ENCODE results near the gene CELF5. TPM values are rescaled to one million over a fixed set of nuclear protein-coding genes. Genes with fewer than 3 reads are reported as not detected.

Gene CELF5
- total and polyA plus RNA-seq, 2 experiments from 2014 or later, result 1.1 TPM; not detected in 1

GRCh38 chr19:3266792-3267514, 42.5 kb downstream of the CELF5 start:
- H3K9ac ChIP-seq, result no peak overlapping the region
- H3K9me2 ChIP-seq (ENCODE audit: insufficient read depth), result no peaks in the 10 kb centered on the region
- no peaks in the 10 kb centered on the region for H4K20me1 ChIP-seq (ENCODE audit: insufficient read depth)
- H3K27ac ChIP-seq, result no peak overlapping the region
- H2AFZ ChIP-seq, result no peak overlapping the region
- no peaks in the 10 kb centered on the region for H3K9me3 ChIP-seq (ENCODE audit: low read depth)
- DNase-seq, result no peak
- peaks cover 45% of the 10 kb centered on the region for H3K27me3 ChIP-seq (replicated peaks; ENCODE audit: insufficient read depth)
- no peak for TF ChIP-seq EZH2phosphoT487 (IDR thresholded peaks at IDR 0.05; ENCODE audit: insufficient read depth, low read depth)
- no peak for TF ChIP-seq EZH2 (IDR thresholded peaks at IDR 0.05; ENCODE audit: insufficient read depth, poor library complexity, severe bottlenecking)
- H3F3A ChIP-seq (ENCODE audit: insufficient read depth), result no peaks in the 10 kb centered on the region
- H3K4me2 ChIP-seq (ENCODE audit: unreplicated experiment), result no peak overlapping the region
- 19 to 20% methylated on average over 27 to 29 of the region's 30 CpGs for WGBS, 2 experiments (ENCODE audit: low coverage in 1 of 2, low lambda C conversion rate in 2 of 2, missing lambda C conversion rate in 2 of 2)
- H3K79me2 ChIP-seq (ENCODE audit: insufficient read depth), result no peaks in the 10 kb centered on the region
- in situ Hi-C loops (cut with MboI), result no loop called here
- H3K4me1 ChIP-seq (ENCODE audit: insufficient read depth), result no peaks in the 10 kb centered on the region
- no peak overlapping the region for H3K4me3 ChIP-seq
- H3K36me3 ChIP-seq (ENCODE audit: low read depth), result no peaks in the 10 kb centered on the region

DNA sequence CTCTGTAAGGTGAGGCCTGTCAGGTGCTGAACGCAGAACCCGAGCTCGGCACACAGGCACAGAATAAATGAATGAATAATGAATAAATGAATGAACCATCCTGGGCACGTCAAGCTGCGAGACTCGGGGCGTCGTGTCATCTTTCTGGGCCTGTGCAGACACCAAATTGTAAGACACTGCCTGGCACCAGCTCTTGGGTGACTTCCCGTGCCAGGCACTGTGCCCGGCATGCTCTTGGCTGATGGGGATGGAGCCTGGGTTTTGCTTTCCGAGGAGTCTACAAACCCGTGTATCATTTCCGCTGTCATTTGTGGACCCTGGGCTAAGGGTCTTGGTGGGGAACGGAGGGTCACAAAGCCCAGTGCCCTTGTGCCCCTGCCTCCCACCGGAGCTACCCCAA, 43.9 kb downstream of the CELF5 start:
- no peak for DNase-seq
- 28 to 30% methylated on average over 15 of the region's 15 CpGs for WGBS, 2 experiments (ENCODE audit: low coverage in 1 of 2, low lambda C conversion rate in 2 of 2, missing lambda C conversion rate in 2 of 2)
- no peaks in the 10 kb centered on the region for H3K9me3 ChIP-seq (ENCODE audit: low read depth)
- H3K9ac ChIP-seq, result no peak overlapping the region
- H3K27me3 ChIP-seq (replicated peaks; ENCODE audit: insufficient read depth), result peaks cover 49% of the 10 kb centered on the region
- no peak overlapping the region for H3K4me2 ChIP-seq (ENCODE audit: unreplicated experiment)
- H3K4me3 ChIP-seq, result no peak overlapping the region
- H3K9me2 ChIP-seq (ENCODE audit: insufficient read depth), result no peaks in the 10 kb centered on the region
- in situ Hi-C loops (cut with MboI), result no loop called here
- TF ChIP-seq EZH2phosphoT487 (IDR thresholded peaks at IDR 0.05; ENCODE audit: insufficient read depth, low read depth) (no peak), EZH2 (IDR thresholded peaks at IDR 0.05; ENCODE audit: insufficient read depth, poor library complexity, severe bottlenecking) (no peak)
- H4K20me1 ChIP-seq (ENCODE audit: insufficient read depth), result no peaks in the 10 kb centered on the region
- H3K79me2 ChIP-seq (ENCODE audit: insufficient read depth), result no peaks in the 10 kb centered on the region
- no peak overlapping the region for H3K27ac ChIP-seq
- H3F3A ChIP-seq (ENCODE audit: insufficient read depth), result no peaks in the 10 kb centered on the region
- H3K36me3 ChIP-seq (ENCODE audit: low read depth), result no peaks in the 10 kb centered on the region
- H2AFZ ChIP-seq, result no peak overlapping the region
- no peaks in the 10 kb centered on the region for H3K4me1 ChIP-seq (ENCODE audit: insufficient read depth)

- WGBS, 2 experiments (ENCODE audit: low coverage in 1 of 2, low lambda C conversion rate in 2 of 2, missing lambda C conversion rate in 2 of 2), result 35 to 42% methylated on average over 5 to 6 of the region's 6 CpGs
- TF ChIP-seq EZH2 (IDR thresholded peaks at IDR 0.05; ENCODE audit: insufficient read depth, poor library complexity, severe bottlenecking), result no peak
- no peak for TF ChIP-seq EZH2phosphoT487 (IDR thresholded peaks at IDR 0.05; ENCODE audit: insufficient read depth, low read depth)
- Histone ChIP-seq H2AFZ (no peak overlapping the region), H3K4me2 (ENCODE audit: unreplicated experiment) (no peak overlapping the region), H3K4me1 (ENCODE audit: insufficient read depth) (no peaks in the 10 kb centered on the region), H3K36me3 (ENCODE audit: low read depth) (no peaks in the 10 kb centered on the region), H3K79me2 (ENCODE audit: insufficient read depth) (no peaks in the 10 kb centered on the region), H3K27ac (no peak overlapping the region), H3F3A (ENCODE audit: insufficient read depth) (no peaks in the 10 kb centered on the region), H4K20me1 (ENCODE audit: insufficient read depth) (no peaks in the 10 kb centered on the region), H3K9ac (no peak overlapping the region), H3K9me3 (ENCODE audit: low read depth) (no peaks in the 10 kb centered on the region), H3K4me3 (no peak overlapping the region), H3K27me3 (replicated peaks; ENCODE audit: insufficient read depth) (peaks cover 49% of the 10 kb centered on the region), H3K9me2 (ENCODE audit: insufficient read depth) (no peaks in the 10 kb centered on the region)
- DNase-seq, result no peak
- in situ Hi-C loops (cut with MboI), result no loop called here
Measured at GRCh38 chr19:3268763-3269162, 44.3 kb downstream of the CELF5 start.

- Histone ChIP-seq H3K27me3 (replicated peaks; ENCODE audit: insufficient read depth) (peaks cover 52% of the 10 kb centered on the region), H3K4me2 (ENCODE audit: unreplicated experiment) (no peak overlapping the region), H3K9me3 (ENCODE audit: low read depth) (no peaks in the 10 kb centered on the region), H3K4me3 (no peak overlapping the region), H2AFZ (no peak overlapping the region), H4K20me1 (ENCODE audit: insufficient read depth) (no peaks in the 10 kb centered on the region), H3K4me1 (ENCODE audit: insufficient read depth) (no peaks in the 10 kb centered on the region), H3F3A (ENCODE audit: insufficient read depth) (no peaks in the 10 kb centered on the region), H3K79me2 (ENCODE audit: insufficient read depth) (no peaks in the 10 kb centered on the region), H3K27ac (no peak overlapping the region), H3K9ac (no peak overlapping the region), H3K9me2 (ENCODE audit: insufficient read depth) (no peaks in the 10 kb centered on the region), H3K36me3 (ENCODE audit: low read depth) (no peaks in the 10 kb centered on the region)
- WGBS, 2 experiments (ENCODE audit: low coverage in 1 of 2, low lambda C conversion rate in 2 of 2, missing lambda C conversion rate in 2 of 2), result 4% methylated on average over 23 to 33 of the region's 47 CpGs
- TF ChIP-seq EZH2phosphoT487 (IDR thresholded peaks at IDR 0.05; ENCODE audit: insufficient read depth, low read depth) (no peak), EZH2 (IDR thresholded peaks at IDR 0.05; ENCODE audit: insufficient read depth, poor library complexity, severe bottlenecking) (peak; percentile 51)
- no peak for DNase-seq
- in situ Hi-C loops (cut with MboI), result no loop called here
Measured at GRCh38 chr19:3269916-3270671, 45.6 kb downstream of the CELF5 start.

Measured in GM23248 (cell line).